ENCODE results near the gene SPAG9.

DNA sequence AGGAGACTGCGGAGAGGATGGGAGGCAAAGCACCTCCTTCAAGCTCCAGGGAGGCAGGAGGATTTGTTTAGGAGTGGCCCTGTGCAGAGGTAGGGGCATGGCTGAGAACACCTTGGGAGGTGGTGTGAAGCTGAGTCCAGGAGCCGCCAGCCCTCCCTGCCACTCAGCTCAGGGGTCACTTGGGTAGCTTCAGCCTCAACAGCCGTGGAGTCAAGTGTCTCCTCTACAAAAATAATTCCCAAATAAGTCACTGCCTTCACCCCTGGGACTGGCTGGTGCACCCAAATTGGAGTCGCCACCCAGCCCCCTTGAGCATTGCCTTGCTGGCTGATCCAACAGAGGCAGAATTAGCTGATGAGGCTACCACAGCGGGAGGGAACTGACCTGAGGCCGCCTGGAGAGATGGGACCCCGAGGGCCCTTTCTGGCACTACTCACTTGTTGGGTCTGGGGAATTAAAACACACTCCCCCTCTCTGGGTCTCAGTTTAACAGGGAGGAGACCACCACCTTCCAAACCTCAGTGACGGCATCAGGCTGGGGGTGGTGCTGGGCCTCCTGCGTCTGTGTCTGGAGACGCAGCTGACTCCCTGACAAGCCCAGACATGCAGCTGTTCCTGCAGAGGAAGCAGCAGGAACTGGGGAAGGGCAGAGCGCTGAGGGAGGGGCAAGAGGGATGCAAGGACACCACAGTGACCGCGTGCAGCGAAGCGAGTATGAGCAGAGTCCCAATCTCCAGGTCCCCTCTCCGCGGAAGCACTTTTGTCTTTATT lies 166.7 kb downstream of the SPAG9 start:
- TF ChIP-seq, protein P1, sequence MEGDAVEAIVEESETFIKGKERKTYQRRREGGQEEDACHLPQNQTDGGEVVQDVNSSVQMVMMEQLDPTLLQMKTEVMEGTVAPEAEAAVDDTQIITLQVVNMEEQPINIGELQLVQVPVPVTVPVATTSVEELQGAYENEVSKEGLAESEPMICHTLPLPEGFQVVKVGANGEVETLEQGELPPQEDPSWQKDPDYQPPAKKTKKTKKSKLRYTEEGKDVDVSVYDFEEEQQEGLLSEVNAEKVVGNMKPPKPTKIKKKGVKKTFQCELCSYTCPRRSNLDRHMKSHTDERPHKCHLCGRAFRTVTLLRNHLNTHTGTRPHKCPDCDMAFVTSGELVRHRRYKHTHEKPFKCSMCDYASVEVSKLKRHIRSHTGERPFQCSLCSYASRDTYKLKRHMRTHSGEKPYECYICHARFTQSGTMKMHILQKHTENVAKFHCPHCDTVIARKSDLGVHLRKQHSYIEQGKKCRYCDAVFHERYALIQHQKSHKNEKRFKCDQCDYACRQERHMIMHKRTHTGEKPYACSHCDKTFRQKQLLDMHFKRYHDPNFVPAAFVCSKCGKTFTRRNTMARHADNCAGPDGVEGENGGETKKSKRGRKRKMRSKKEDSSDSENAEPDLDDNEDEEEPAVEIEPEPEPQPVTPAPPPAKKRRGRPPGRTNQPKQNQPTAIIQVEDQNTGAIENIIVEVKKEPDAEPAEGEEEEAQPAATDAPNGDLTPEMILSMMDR (IDR thresholded peaks at IDR 0.05) = peak in 1 of 4 donors; percentile 3
- TF ChIP-seq POLR2A (IDR thresholded peaks at IDR 0.05) = no peak
